Astrocyte (in vitro differentiated cells and primary cell): Measurements from ENCODE around the gene PRDM11.

ENCODE experiments used
- EZH2 ChIP-seq: IDR thresholded peaks from 2 replicates; pipeline ENCODE4 v1.6.1; 2012; ENCODE audit warnings: mild to moderate bottlenecking, low read length, inconsistent platforms; ENCODE audit not compliant: insufficient read depth
- TF ChIP-seq, protein P1 (sequence below): IDR thresholded peaks from 2 replicates; pipeline ENCODE4 v1.5.1; 2011; ENCODE audit warnings: low read depth, mild to moderate bottlenecking, inconsistent platforms, low read length, moderate library complexity; ENCODE audit not compliant: insufficient read depth

DNA sequence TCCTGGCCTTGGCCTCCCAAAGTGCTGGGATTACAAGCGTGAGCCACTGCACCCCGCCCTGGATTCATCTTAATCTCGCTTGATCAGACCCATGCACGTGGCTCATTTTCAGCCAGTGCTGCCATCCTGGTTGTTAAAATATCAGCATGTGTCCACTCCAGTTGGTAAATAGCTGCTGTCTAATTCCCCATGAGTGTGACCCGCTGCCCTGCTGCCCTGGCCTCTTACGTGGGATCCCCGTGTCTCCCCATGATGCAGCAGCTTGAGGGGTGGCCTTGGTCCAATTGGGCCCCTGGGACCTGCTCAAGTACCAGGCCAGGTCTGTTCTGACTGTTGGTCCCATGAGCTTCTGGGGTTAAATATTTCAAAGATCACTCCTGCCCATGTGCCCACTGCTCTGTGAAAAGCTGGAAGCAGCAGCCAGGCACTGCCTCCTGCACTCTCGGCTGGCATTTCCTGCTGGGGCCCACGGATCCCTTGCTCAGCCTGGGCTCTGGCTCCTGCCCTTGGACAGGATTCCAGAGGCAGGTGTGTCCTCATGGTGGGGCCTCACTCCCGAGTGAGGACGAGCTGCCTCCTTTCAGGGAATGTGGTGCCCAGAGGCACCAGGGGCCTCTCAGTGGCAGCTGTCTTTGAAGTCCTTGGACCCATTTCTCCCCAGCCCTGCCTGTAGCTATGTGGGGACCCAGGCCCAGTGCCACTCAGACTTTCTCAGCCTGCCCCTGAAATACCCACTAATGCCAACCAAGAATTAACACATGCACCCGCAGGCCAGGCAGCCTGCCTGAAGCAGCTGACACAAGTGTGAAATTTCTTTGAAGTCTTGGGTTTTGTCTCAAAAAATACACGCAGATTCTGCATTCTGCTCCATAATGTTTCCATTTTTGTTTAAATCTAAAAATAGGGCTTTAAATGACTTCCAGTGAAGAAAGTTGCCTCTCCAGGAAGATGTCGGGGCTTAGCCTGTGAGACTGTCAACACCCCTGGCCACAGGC is 38.1 kb upstream of the PRDM11 start:
- TF ChIP-seq, protein P1, sequence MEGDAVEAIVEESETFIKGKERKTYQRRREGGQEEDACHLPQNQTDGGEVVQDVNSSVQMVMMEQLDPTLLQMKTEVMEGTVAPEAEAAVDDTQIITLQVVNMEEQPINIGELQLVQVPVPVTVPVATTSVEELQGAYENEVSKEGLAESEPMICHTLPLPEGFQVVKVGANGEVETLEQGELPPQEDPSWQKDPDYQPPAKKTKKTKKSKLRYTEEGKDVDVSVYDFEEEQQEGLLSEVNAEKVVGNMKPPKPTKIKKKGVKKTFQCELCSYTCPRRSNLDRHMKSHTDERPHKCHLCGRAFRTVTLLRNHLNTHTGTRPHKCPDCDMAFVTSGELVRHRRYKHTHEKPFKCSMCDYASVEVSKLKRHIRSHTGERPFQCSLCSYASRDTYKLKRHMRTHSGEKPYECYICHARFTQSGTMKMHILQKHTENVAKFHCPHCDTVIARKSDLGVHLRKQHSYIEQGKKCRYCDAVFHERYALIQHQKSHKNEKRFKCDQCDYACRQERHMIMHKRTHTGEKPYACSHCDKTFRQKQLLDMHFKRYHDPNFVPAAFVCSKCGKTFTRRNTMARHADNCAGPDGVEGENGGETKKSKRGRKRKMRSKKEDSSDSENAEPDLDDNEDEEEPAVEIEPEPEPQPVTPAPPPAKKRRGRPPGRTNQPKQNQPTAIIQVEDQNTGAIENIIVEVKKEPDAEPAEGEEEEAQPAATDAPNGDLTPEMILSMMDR: no peak
- no peak for TF ChIP-seq EZH2
